ENCODE data around the gene ANKRD50.

ANKRD50 gene

GRCh38 chr4:124635331-124635730 is 77.2 kb downstream of the ANKRD50 start:
- DNase-seq (ENCODE audit: low read depth in 4 of 4, low spot score in 1 of 4) = no peak

- no peak for DNase-seq (ENCODE audit: low read depth in 4 of 4, low spot score in 1 of 4)
Measured at GRCh38 chr4:124633285-124633941, 79.1 kb downstream of the ANKRD50 start.

GRCh38 chr4:124632439-124632838 is 80.1 kb downstream of the ANKRD50 start:
- DNase-seq (ENCODE audit: low read depth in 4 of 4, low spot score in 1 of 4) = no peak

GRCh38 chr4:124631760-124632159 is 80.8 kb downstream of the ANKRD50 start:
- no peak for DNase-seq (ENCODE audit: low read depth in 4 of 4, low spot score in 1 of 4)

- no peak for DNase-seq (ENCODE audit: low read depth in 4 of 4, low spot score in 1 of 4)
Measured at GRCh38 chr4:124629681-124630080, 82.9 kb downstream of the ANKRD50 start.
